GM19035 (cell line): ENCODE data around the gene SULT1B1.
"Not testable (repeated sequence)": the region's sequence is repeated elsewhere in the genome, so short reads cannot be mapped to it uniquely, and the experiment has no call there.

ENCODE experiments used
- ATAC-seq: cut with Tn5 transposase; IDR thresholded peaks from one replicate; pipeline ENCODE4 v1.9.1; 2021; ENCODE audit not compliant: unreplicated experiment

SULT1B1 gene

GRCh38 chr4:69760455-69760854 lies at the start of gene SULT1B1:
TSS of gene SULT1B1 (minus strand) at chr4:69760620. CDS start at chr4:69755217, 5,403 bp downstream.
- ATAC-seq, result no peak

- ATAC-seq, result no peak
Measured at GRCh38 chr4:69800599-69800998, 40.2 kb upstream of the SULT1B1 start.

GRCh38 chr4:69799337-69799736 lies 38.9 kb upstream of the SULT1B1 start:
- ATAC-seq, result no peak

- no peak for ATAC-seq
Measured at GRCh38 chr4:69793732-69794131, 33.3 kb upstream of the SULT1B1 start.

- no peak for ATAC-seq
Measured at GRCh38 chr4:69787879-69788278, 27.5 kb upstream of the SULT1B1 start.

GRCh38 chr4:69786547-69786946 lies 26.1 kb upstream of the SULT1B1 start:
- no peak for ATAC-seq

- ATAC-seq, result no peak
Measured at GRCh38 chr4:69785211-69785831, 24.9 kb upstream of the SULT1B1 start.

- ATAC-seq, result no peak
Measured at GRCh38 chr4:69782651-69783310, 22.4 kb upstream of the SULT1B1 start.

GRCh38 chr4:69781458-69782418 lies 21.3 kb upstream of the SULT1B1 start:
- ATAC-seq, result no peak

GRCh38 chr4:69780141-69780540 lies 19.7 kb upstream of the SULT1B1 start:
- ATAC-seq, result no peak

- no peak for ATAC-seq
Measured at GRCh38 chr4:69776696-69777095, 16.3 kb upstream of the SULT1B1 start.

GRCh38 chr4:69775321-69775867 lies 15.0 kb upstream of the SULT1B1 start:
- ATAC-seq, result no peak

- ATAC-seq, result no peak
Measured at GRCh38 chr4:69773484-69773883, 13.1 kb upstream of the SULT1B1 start.

- not testable (repeated sequence) for ATAC-seq
Measured at GRCh38 chr4:69768554-69768953, 8.1 kb upstream of the SULT1B1 start.

GRCh38 chr4:69765751-69766150 lies 5.3 kb upstream of the SULT1B1 start:
- ATAC-seq, result no peak

- ATAC-seq, result no peak
Measured at GRCh38 chr4:69764311-69764710, 3.9 kb upstream of the SULT1B1 start.

GRCh38 chr4:69763233-69763632 lies 2.8 kb upstream of the SULT1B1 start:
- ATAC-seq, result no peak

- no peak for ATAC-seq
Measured at GRCh38 chr4:69759189-69759604, 1.2 kb downstream of the SULT1B1 start.

- no peak for ATAC-seq
Measured at GRCh38 chr4:69757464-69757863, 3.0 kb downstream of the SULT1B1 start.

GRCh38 chr4:69754926-69755580 lies 5.4 kb downstream of the SULT1B1 start:
- no peak for ATAC-seq

GRCh38 chr4:69753686-69754085 lies 6.7 kb downstream of the SULT1B1 start:
- ATAC-seq, result no peak
